GM12875 (cell line): ENCODE data around the gene GRIN3B.

Source experiments
- H3K4me3 ChIP-seq: one replicate; pipeline ENCODE4 v1.5.1; 2011; ENCODE audit warnings: low read depth, low read length, control low read depth
- CTCF ChIP-seq: IDR thresholded peaks from 2 replicates; pipeline ENCODE4 v1.5.1; 2011; ENCODE audit warnings: low read depth, mild to moderate bottlenecking, control low read depth, inconsistent platforms, low read length, moderate library complexity, borderline replicate concordance; ENCODE audit not compliant: insufficient read depth

GRIN3B gene

GRCh38 chr19:979318-979741 is 20.9 kb upstream of the GRIN3B start:
- no peak overlapping the region for H3K4me3 ChIP-seq
- no peak for TF ChIP-seq CTCF

GRCh38 chr19:980133-980998 is 19.9 kb upstream of the GRIN3B start:
- H3K4me3 ChIP-seq = no peak overlapping the region
- TF ChIP-seq CTCF = no peak

DNA sequence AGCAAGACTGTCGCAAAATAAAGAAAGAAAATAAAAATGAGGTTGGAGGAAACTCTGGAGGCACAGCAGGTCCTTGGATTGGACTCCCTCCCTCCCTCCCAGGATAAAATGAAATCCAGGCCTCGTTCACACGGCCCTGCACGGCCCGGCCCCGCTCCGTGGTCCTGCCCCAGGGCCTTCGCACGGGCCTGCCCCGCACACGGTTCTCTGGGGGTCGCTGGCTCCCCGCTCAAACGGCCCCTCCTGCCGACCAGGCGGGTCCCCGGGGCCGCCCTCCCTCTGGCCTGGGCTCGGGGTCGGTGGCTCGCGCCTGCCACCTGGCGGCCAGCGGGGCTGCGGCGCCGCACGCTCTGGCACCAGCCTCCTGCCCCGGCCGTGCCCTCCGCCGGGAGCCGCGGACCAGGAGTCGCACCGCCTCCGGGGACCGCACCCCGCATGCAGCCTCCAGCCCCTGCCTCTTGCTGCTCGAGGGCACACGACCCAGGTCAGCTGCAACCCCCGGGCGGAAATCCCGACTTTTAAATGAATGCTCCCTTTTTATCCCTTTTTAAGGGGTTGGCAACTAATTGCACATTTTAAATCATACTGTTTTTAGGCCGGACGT is 17.6 kb upstream of the GRIN3B start:
- peak; percentile 95 for TF ChIP-seq CTCF

GRCh38 chr19:984165-984967 is 15.9 kb upstream of the GRIN3B start, which contains the start of gene WDR18:
TSS of gene WDR18 (plus strand) at chr19:984345. CDS start at chr19:984354, 9 bp downstream.
- H3K4me3 ChIP-seq = peak within 1 kb of the TSS; percentile 100
- peak; percentile 28; the same call in 1 of the 2 replicates for TF ChIP-seq CTCF

More for the DNA sequence above, 17.6 kb upstream of the GRIN3B start:
- peak overlapping the region; percentile 23 for H3K4me3 ChIP-seq

DNA sequence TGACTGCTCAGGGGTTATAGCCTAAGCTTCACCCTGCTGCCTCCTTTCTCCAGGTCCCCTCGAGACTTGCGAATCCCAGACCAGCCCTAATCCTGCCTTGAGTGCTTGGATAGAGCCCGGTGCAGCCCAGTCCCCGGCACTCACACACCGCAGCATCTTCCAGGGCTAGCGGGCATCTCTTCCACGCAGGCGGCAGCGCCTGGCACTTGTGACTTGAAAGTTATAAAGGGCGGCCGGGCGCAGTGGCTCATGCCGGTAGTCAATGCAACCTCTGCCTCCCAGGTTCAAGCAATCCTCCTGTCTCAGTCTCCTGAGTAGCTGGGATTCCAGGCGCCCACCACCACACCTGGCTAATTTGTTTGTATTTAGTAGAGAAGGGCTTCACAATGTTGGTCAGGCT is 14.1 kb upstream of the GRIN3B start:
- H3K4me3 ChIP-seq = no peak overlapping the region
- TF ChIP-seq CTCF = no peak

DNA sequence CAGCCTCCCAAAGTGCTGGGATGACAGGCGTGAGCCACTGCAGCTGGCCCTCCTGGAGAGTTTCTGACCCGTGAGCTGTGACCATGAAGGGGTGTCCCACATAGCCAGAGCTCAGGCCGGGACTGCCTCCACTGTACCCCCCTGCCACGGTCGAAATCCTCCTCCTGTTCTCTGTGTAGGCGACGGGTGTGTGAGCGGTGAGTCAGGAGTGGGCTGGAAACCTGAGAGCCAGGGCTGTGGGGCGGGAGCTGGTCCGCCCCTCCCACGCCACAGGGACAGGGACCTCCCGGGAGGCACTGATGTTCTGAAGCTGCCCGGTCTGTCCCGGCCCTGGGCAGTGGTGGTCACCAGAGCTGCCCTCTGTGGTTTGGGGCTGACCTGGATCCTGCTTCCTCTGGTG is 12.1 kb upstream of the GRIN3B start:
- no peak overlapping the region for H3K4me3 ChIP-seq
- TF ChIP-seq CTCF = no peak
